Subcutaneous adipose tissue (tissue), 4 donors: ENCODE results near the gene GTF3C4. TPM values are rescaled to one million over a fixed set of nuclear protein-coding genes. Genes with fewer than 3 reads are reported as not detected.

Experiments
- total RNA-seq, 4 donors: library from RNA; depleted of rRNA; stranded (reverse); fragments of >200 nt; gene quantifications; one replicate each; pipeline ENCODE4 v1.1.0, GENCODE V29; 2016
- TF ChIP-seq, protein P1 (sequence below): fragments of 450-650 bp; IDR thresholded peaks from one replicate; pipeline ENCODE4 v1.5.1; 2016; ENCODE audit warnings: low read depth, mild to moderate bottlenecking, control low read depth, antibody characterized with exemption, moderate library complexity

GTF3C4 gene
- total RNA-seq, 4 donors from 2014 or later, result 9.5 to 11.4 (median 9.6) TPM

DNA sequence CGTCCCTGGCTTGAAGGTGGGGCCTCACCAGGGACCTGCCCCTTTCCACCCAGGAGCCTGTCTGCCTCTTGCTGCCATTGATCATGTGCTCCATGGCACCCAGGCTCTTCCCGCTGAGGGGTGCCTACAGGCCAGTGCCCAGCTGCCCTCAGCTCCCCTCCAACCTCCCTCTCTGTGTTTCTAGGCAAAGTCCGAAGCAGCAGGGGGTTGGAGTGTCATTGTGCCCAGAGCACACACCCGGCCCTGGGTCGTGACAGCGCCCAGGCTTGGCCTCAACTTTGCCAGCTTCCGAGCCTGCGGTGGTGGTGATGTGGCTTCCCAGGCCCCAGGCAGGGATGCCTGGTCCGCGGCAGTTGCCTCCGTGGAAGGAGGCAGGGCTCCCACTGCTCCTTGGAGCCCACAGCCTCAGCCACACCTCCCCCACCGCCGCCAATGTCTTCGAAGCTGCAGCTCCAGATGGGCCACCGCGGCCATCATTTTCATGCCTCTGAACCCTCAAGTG lies 52.4 kb downstream of the GTF3C4 start:
- TF ChIP-seq, protein P1, sequence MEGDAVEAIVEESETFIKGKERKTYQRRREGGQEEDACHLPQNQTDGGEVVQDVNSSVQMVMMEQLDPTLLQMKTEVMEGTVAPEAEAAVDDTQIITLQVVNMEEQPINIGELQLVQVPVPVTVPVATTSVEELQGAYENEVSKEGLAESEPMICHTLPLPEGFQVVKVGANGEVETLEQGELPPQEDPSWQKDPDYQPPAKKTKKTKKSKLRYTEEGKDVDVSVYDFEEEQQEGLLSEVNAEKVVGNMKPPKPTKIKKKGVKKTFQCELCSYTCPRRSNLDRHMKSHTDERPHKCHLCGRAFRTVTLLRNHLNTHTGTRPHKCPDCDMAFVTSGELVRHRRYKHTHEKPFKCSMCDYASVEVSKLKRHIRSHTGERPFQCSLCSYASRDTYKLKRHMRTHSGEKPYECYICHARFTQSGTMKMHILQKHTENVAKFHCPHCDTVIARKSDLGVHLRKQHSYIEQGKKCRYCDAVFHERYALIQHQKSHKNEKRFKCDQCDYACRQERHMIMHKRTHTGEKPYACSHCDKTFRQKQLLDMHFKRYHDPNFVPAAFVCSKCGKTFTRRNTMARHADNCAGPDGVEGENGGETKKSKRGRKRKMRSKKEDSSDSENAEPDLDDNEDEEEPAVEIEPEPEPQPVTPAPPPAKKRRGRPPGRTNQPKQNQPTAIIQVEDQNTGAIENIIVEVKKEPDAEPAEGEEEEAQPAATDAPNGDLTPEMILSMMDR, result no peak

DNA sequence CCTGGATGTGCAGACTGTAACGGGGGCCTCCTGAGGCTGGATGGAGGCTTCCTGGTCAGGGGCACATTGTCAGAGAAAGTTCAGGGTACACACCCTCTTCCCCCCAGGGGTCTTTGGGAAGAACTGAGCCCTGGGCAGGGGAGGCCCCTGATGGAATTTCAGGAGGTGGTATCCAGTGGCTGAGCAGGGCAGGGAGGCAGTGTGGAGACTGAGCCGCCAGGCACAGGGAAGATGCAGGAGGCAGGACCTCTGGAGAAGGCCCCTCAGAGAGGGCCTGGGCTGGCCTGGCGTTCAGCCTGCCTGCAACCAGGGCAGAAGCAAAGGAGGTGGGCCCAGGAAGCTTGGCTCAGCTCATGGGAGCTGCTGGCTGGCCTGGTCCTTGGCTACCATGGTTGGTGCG lies 53.5 kb downstream of the GTF3C4 start:
- TF ChIP-seq, protein P1, result no peak

- TF ChIP-seq, protein P1, result no peak
Measured at GRCh38 chr9:132725306-132725705, 55.0 kb downstream of the GTF3C4 start.

GRCh38 chr9:132726576-132727130 lies 56.4 kb downstream of the GTF3C4 start:
- TF ChIP-seq, protein P1, result no peak

GRCh38 chr9:132728071-132728470 lies 57.8 kb downstream of the GTF3C4 start:
- TF ChIP-seq, protein P1, result no peak

DNA sequence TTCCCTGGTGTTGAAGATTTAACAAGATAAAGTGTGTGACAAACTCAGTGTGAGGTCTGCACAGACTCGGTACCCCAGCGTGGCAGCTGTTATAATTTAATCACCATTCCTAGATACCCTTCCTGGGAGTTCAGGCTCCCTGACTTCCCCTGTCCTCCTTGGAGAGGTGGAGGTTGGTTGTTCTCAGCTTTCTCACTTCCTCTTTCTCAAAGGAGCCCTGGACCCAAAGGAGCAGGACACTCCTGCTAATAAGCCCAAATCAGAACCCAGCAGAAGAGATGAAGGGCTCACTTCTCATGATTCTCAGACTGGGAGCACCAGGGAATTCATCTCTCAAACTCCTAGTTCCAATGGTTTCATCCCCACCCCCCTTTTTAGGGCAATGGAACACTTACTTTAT lies 58.2 kb downstream of the GTF3C4 start:
- TF ChIP-seq, protein P1, result no peak

DNA sequence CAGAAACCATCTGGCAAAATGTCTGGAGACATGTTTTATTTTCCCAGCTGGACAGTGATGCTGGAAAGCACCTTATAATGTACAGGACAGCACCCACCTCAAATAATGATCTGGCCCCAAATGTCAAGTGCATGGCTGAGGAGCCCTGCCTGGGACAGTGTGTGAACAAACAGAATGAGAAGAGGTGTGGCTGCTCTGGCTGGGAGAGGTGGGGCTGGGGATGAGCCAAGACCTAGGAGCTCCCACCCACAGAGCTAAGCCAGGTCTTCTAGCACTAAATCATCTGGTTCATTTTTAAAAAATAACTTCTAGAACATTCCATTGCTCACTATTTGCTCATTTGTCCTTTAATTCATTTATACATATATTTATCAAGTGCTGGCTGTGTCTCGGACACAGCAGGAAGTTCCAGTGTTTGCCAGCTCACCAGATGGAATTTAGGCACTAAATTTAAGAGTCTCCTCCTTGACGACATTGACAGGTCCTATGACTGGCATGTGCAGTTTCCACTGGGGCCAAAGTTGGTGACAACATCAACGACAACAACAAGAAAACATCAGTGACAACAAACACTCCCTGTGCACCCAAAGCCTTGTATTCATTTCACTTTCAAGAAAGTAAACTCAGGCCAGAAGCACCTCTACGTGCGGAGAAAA lies 59.1 kb downstream of the GTF3C4 start:
- TF ChIP-seq, protein P1, result no peak
